HEK293 (cell line): ENCODE results near the gene LRRC59.

Source experiments
- CTCF ChIA-PET: fragments of 350-600 bp; formaldehyde crosslinking; extraction: SDS; loops from one replicate; lab custom pipeline; 2021; ENCODE audit warnings: antibody characterized with exemption; lab: Yijun Ruan, JAX
- POLR2A ChIA-PET: fragments of 300-600 bp; formaldehyde crosslinking; extraction: SDS; loops from one replicate; lab custom pipeline; 2020; ENCODE audit warnings: antibody characterized with exemption, inconsistent platforms; lab: Yijun Ruan, JAX
- H3K27ac ChIP-seq: fragments of 200-500 bp; sonication (Bioruptor generic); 2 replicates; pipeline ENCODE4 v1.5.1; 2014; ENCODE audit warnings: low read depth, low read length, control low read depth, inconsistent platforms; ENCODE audit errors: extremely low read depth
- H3K36me3 ChIP-seq, 2 experiments: fragments of 200-500 bp in 1 of 2; sonication (Bioruptor generic) in 1 of 2; 1 replicate in 1 of 2; 2 replicates in 1 of 2; pipeline ENCODE4 v1.5.1; 2014 to 2017; ENCODE audit warnings: inconsistent platforms in 2 of 2, low read length in 2 of 2; ENCODE audit not compliant: control insufficient read depth in 2 of 2, insufficient read depth in 1 of 2
- H3K4me1 ChIP-seq: fragments of 200-500 bp; sonication (Bioruptor generic); 2 replicates; pipeline ENCODE4 v1.5.1; 2014; ENCODE audit warnings: mild to moderate bottlenecking, low read length, inconsistent platforms; ENCODE audit not compliant: control insufficient read depth, insufficient read depth
- H3K4me3 ChIP-seq: 2 replicates; pipeline ENCODE4 v1.5.1; 2011; ENCODE audit warnings: low read depth, mild to moderate bottlenecking, control low read depth, low read length, moderate library complexity
- H3K9me3 ChIP-seq: fragments of 200-500 bp; sonication (Bioruptor generic); 2 replicates; pipeline ENCODE4 v1.5.1; 2014; ENCODE audit warnings: low read depth, low read length, inconsistent platforms; ENCODE audit not compliant: control insufficient read depth, insufficient read depth
- EGR2 ChIP-seq: fragments of 450-650 bp; formaldehyde crosslinking; IDR thresholded peaks from 2 replicates; pipeline ENCODE4 v1.5.1; 2016; ENCODE audit warnings: low read depth, missing biosample characterization, missing genetic modification characterization
- GLI2 ChIP-seq: fragments of 450-650 bp; formaldehyde crosslinking; IDR thresholded peaks from 2 replicates; pipeline ENCODE4; 2017; ENCODE audit warnings: missing biosample characterization, missing genetic modification characterization, low read depth, borderline replicate concordance
- GLIS2 ChIP-seq: fragments of 450-650 bp; formaldehyde crosslinking; IDR thresholded peaks from 2 replicates; pipeline ENCODE4 v1.5.1; 2016; ENCODE audit warnings: missing biosample characterization, missing genetic modification characterization
- KLF17 ChIP-seq: fragments of 450-650 bp; formaldehyde crosslinking; IDR thresholded peaks from 2 replicates; pipeline ENCODE4 v1.5.1; 2016; ENCODE audit warnings: missing biosample characterization, missing genetic modification characterization
- SCRT1 ChIP-seq: fragments of 450-650 bp; formaldehyde crosslinking; IDR thresholded peaks from 2 replicates; pipeline ENCODE4 v1.5.1; 2016; ENCODE audit warnings: missing biosample characterization, missing genetic modification characterization, borderline replicate concordance
- SP2 ChIP-seq: fragments of 450-650 bp; formaldehyde crosslinking; IDR thresholded peaks from 2 replicates; pipeline ENCODE4 v1.5.1; 2016; ENCODE audit warnings: missing biosample characterization, missing genetic modification characterization
- ZBTB1 ChIP-seq: fragments of 450-650 bp; formaldehyde crosslinking; IDR thresholded peaks from 2 replicates; pipeline ENCODE4 v1.5.1; 2016; ENCODE audit warnings: missing biosample characterization, missing genetic modification characterization
- ZBTB21 ChIP-seq: fragments of 450-650 bp; formaldehyde crosslinking; IDR thresholded peaks from 2 replicates; pipeline ENCODE4 v1.5.1; 2017; ENCODE audit warnings: missing biosample characterization, missing genetic modification characterization
- ZFP3 ChIP-seq: fragments of 450-650 bp; formaldehyde crosslinking; IDR thresholded peaks from 2 replicates; pipeline ENCODE4 v1.5.1; 2016; ENCODE audit warnings: low read depth, missing biosample characterization, missing genetic modification characterization
- ZNF112 ChIP-seq: fragments of 450-650 bp; formaldehyde crosslinking; IDR thresholded peaks from 2 replicates; pipeline ENCODE4 v1.5.0; 2017; ENCODE audit warnings: missing biosample characterization, missing genetic modification characterization
- ZNF140 ChIP-seq: fragments of 450-650 bp; formaldehyde crosslinking; IDR thresholded peaks from 2 replicates; pipeline ENCODE4 v1.5.1; 2016; ENCODE audit warnings: missing biosample characterization, missing genetic modification characterization
- ZNF211 ChIP-seq: fragments of 450-650 bp; formaldehyde crosslinking; IDR thresholded peaks from 2 replicates; pipeline ENCODE4 v1.5.1; 2016; ENCODE audit warnings: low read depth, missing biosample characterization, missing genetic modification characterization
- ZNF510 ChIP-seq: fragments of 450-650 bp; formaldehyde crosslinking; IDR thresholded peaks from 2 replicates; pipeline ENCODE4 v1.5.1; 2018; ENCODE audit warnings: mild to moderate bottlenecking, missing genetic modification characterization, missing biosample characterization; ENCODE audit not compliant: insufficient replicate concordance
- ZNF548 ChIP-seq: fragments of 450-650 bp; formaldehyde crosslinking; IDR thresholded peaks from 2 replicates; pipeline ENCODE4 v1.5.1; 2016; ENCODE audit warnings: missing biosample characterization, missing genetic modification characterization
- ZNF623 ChIP-seq: fragments of 450-650 bp; formaldehyde crosslinking; IDR thresholded peaks from 2 replicates; pipeline ENCODE4 v1.5.1; 2016; ENCODE audit warnings: missing biosample characterization, missing genetic modification characterization
- ZNF629 ChIP-seq: fragments of 450-650 bp; formaldehyde crosslinking; IDR thresholded peaks from 2 replicates; pipeline ENCODE4 v1.5.1; 2017; ENCODE audit warnings: missing biosample characterization, missing genetic modification characterization
- ZNF645 ChIP-seq: fragments of 450-650 bp; formaldehyde crosslinking; IDR thresholded peaks from 2 replicates; pipeline ENCODE4; 2016; ENCODE audit warnings: missing biosample characterization, missing genetic modification characterization
- ZSCAN18 ChIP-seq: fragments of 450-650 bp; formaldehyde crosslinking; IDR thresholded peaks from 2 replicates; pipeline ENCODE4 v1.5.1; 2016; ENCODE audit warnings: missing biosample characterization, missing genetic modification characterization
- ZSCAN5A ChIP-seq: fragments of 450-650 bp; formaldehyde crosslinking; IDR thresholded peaks from 2 replicates; pipeline ENCODE4 v1.5.1; 2016; ENCODE audit warnings: missing biosample characterization, missing genetic modification characterization

Gene LRRC59

GRCh38 chr17:50356418-50356817 lies 40.9 kb downstream of the LRRC59 start:
- Histone ChIP-seq H3K36me3 (peaks cover 9 to 96% of the 10 kb centered on the region in 2 experiments; a peak in 2 of 3 replicates), H3K9me3 (no peaks in the 10 kb centered on the region), H3K27ac (no peak overlapping the region), H3K4me1 (no peaks in the 10 kb centered on the region), H3K4me3 (no peak overlapping the region)
- TF ChIP-seq GLIS2 (tag by site-specific recombination) (peak; percentile 42; the same call in 1 of the 2 replicates), ZBTB1 (tag by site-specific recombination) (no peak)
- POLR2A ChIA-PET = interaction anchor here (0.6 to 1.5 kb wide), 2 partner anchors 11 to 679 kb away, joined by 4 to 6 read pairs; partner anchors contain the start of gene XYLT2
- CTCF ChIA-PET = interaction anchor here (0.7 kb wide), 1 partner anchor 101 kb away, joined by 3 read pairs; no protein-coding TSS in a partner anchor

GRCh38 chr17:50355701-50356341 lies 41.5 kb downstream of the LRRC59 start:
- CTCF ChIA-PET = interaction anchor here (0.7 kb wide), 2 partner anchors 100 to 149 kb away, joined by 3 read pairs; no protein-coding TSS in a partner anchor
- Histone ChIP-seq H3K9me3 (no peaks in the 10 kb centered on the region), H3K36me3 (peaks cover 9 to 90% of the 10 kb centered on the region in 2 experiments; a peak in 2 of 3 replicates), H3K4me3 (no peak overlapping the region), H3K27ac (no peak overlapping the region), H3K4me1 (no peaks in the 10 kb centered on the region)
- POLR2A ChIA-PET = interaction anchor here (0.6 to 1.5 kb wide), 3 partner anchors 8 to 679 kb away, joined by 3 to 6 read pairs (median 4); partner anchors contain the start of gene XYLT2
- TF ChIP-seq EGR2 (tag by site-specific recombination) = 0 out of 2 replicates have a peak, but pooled peaks have one; percentile 13
- TF ChIP-seq ZNF629 (tag by site-specific recombination) = no peak

- ChIA-PET CTCF (interaction anchor here (0.7 kb wide), 1 partner anchor 149 kb away, joined by 3 read pairs; no protein-coding TSS in a partner anchor), POLR2A (interaction anchor here (1.0 to 1.5 kb wide), 2 partner anchors 9 kb away, joined by 3 to 6 read pairs; partner anchors contain the start of gene XYLT2)
- TF ChIP-seq SP2 (tag by site-specific recombination) = peak; percentile 15; the same call in 1 of the 2 replicates
- no peak for TF ChIP-seq ZFP3 (tag by site-specific recombination)
- H3K4me1 ChIP-seq = no peaks in the 10 kb centered on the region
- no peaks in the 10 kb centered on the region for H3K9me3 ChIP-seq
- H3K27ac ChIP-seq = no peak overlapping the region
- H3K4me3 ChIP-seq = no peak overlapping the region
- H3K36me3 ChIP-seq = peaks cover 9 to 87% of the 10 kb centered on the region in 2 experiments; a peak in 2 of 3 replicates
These were observed 42.0 kb downstream of the LRRC59 start for GRCh38 chr17:50355336-50355700.

- no peaks in the 10 kb centered on the region for H3K4me1 ChIP-seq
- no peak overlapping the region for H3K4me3 ChIP-seq
- ChIA-PET POLR2A (interaction anchor here (1.0 kb wide), 2 partner anchors 9 to 11 kb away, joined by 3 to 5 read pairs; no protein-coding TSS in a partner anchor), CTCF (interaction anchor here (0.7 to 1.3 kb wide), 2 partner anchors 8 to 185 kb away, joined by 3 to 4 read pairs; no protein-coding TSS in a partner anchor)
- H3K9me3 ChIP-seq = no peaks in the 10 kb centered on the region
- peaks cover 9 to 81% of the 10 kb centered on the region in 2 experiments; a peak in 2 of 3 replicates for H3K36me3 ChIP-seq
- no peak overlapping the region for H3K27ac ChIP-seq
- no peak for TF ChIP-seq ZNF510
- TF ChIP-seq ZNF548 (tag by site-specific recombination) = no peak
- no peak for TF ChIP-seq ZSCAN18 (tag by site-specific recombination)
- TF ChIP-seq ZNF645 (tag by site-specific recombination) = no peak
- no peak for TF ChIP-seq SCRT1 (tag by site-specific recombination)
- no peak for TF ChIP-seq GLI2 (tag by site-specific recombination)
- no peak for TF ChIP-seq ZNF140 (tag by site-specific recombination)
- no peak for TF ChIP-seq ZNF211 (tag by site-specific recombination)
- TF ChIP-seq ZBTB21 (tag by site-specific recombination) = no peak
- no peak for TF ChIP-seq ZNF623 (tag by site-specific recombination)
- TF ChIP-seq ZNF112 (tag by site-specific recombination) = no peak
- no peak for TF ChIP-seq KLF17 (tag by site-specific recombination)
- no peak for TF ChIP-seq ZSCAN5A (tag by site-specific recombination)
These were observed 42.5 kb downstream of the LRRC59 start for GRCh38 chr17:50354776-50355175.
